Neural cell (in vitro differentiated cells): ENCODE measurements around the gene EIF5A. TPM values are rescaled to one million over a fixed set of nuclear protein-coding genes. Genes with fewer than 3 reads are reported as not detected.

ENCODE experiments used
- H2AFZ ChIP-seq: fragments of 200-600, 300-800 bp; sonication (generic), shearing (Covaris generic); 2 replicates; pipeline ENCODE4 v1.6.0; 2014; ENCODE audit warnings: low read depth, mild to moderate bottlenecking, antibody characterized with exemption, low read length, moderate library complexity
- H3F3A ChIP-seq: fragments of 200-600 bp; shearing (Covaris generic); 2 replicates; pipeline ENCODE4 v1.6.1; 2016; ENCODE audit warnings: mild to moderate bottlenecking, moderate library complexity, mixed read lengths, antibody characterized with exemption, low read length; ENCODE audit not compliant: insufficient read depth, poor library complexity, severe bottlenecking
- H3K27ac ChIP-seq: fragments of 200-600, 300-800 bp; sonication (generic), shearing (Covaris generic); 2 replicates; pipeline ENCODE4 v1.5.1; 2014; ENCODE audit warnings: mild to moderate bottlenecking, low read length, moderate library complexity
- H3K27me3 ChIP-seq: fragments of 300-800, 200-600 bp; sonication (generic), shearing (Covaris generic); 2 replicates; pipeline ENCODE4 v1.6.0; 2014; ENCODE audit warnings: mild to moderate bottlenecking, low read depth, low read length, moderate library complexity; ENCODE audit not compliant: insufficient read depth
- H3K36me3 ChIP-seq: fragments of 300-800, 200-600 bp; sonication (generic), shearing (Covaris generic); 2 replicates; pipeline ENCODE4 v1.5.1; 2014; ENCODE audit warnings: mild to moderate bottlenecking, antibody characterized with exemption, low read length, moderate library complexity; ENCODE audit not compliant: insufficient read depth
- H3K4me2 ChIP-seq: fragments of 300-800, 200-600 bp; sonication (generic), shearing (Covaris generic); 2 replicates; pipeline ENCODE4 v1.6.0; 2014; ENCODE audit warnings: mild to moderate bottlenecking, low read length
- H3K4me3 ChIP-seq: fragments of 300-800, 200-600 bp; sonication (generic), shearing (Covaris generic); 2 replicates; pipeline ENCODE4 v1.5.1; 2014; ENCODE audit warnings: mild to moderate bottlenecking, low read length, moderate library complexity
- H3K79me2 ChIP-seq: fragments of 200-600 bp; shearing (Covaris generic); replicated peaks from 2 replicates; pipeline ENCODE4 v1.6.0; 2014; ENCODE audit warnings: mild to moderate bottlenecking, low read length, moderate library complexity; ENCODE audit not compliant: insufficient read depth
- H3K9ac ChIP-seq: fragments of 300-800, 200-600 bp; sonication (generic), shearing (Covaris generic); 2 replicates; pipeline ENCODE4 v1.6.1; 2016; ENCODE audit warnings: mild to moderate bottlenecking, low read length, mixed read lengths
- H3K9me2 ChIP-seq: fragments of 200-600 bp; shearing (Covaris generic); 2 replicates; pipeline ENCODE4 v1.6.1; 2016; ENCODE audit warnings: mild to moderate bottlenecking, low read length, mixed read lengths; ENCODE audit not compliant: insufficient read depth
- H3K9me3 ChIP-seq: fragments of 200-600, 300-800 bp; sonication (generic), shearing (Covaris generic); 2 replicates; pipeline ENCODE4 v1.6.1; 2016; ENCODE audit warnings: mild to moderate bottlenecking, mixed run types, low read length, moderate library complexity, mixed read lengths
- H4K20me1 ChIP-seq: fragments of 200-600 bp; shearing (Covaris generic); 2 replicates; pipeline ENCODE4 v1.6.1; 2016; ENCODE audit warnings: mild to moderate bottlenecking, mixed run types; ENCODE audit not compliant: insufficient read depth
- CTCF ChIP-seq: fragments of 450-650 bp; IDR thresholded peaks from 2 replicates; pipeline ENCODE4 v1.5.1; 2014; ENCODE audit warnings: antibody characterized with exemption, mild to moderate bottlenecking, moderate library complexity; ENCODE audit not compliant: poor library complexity, severe bottlenecking
- EP300 ChIP-seq: fragments of 450-650 bp; conservative IDR thresholded peaks from 2 replicates; pipeline ENCODE4 v1.6.1; 2014; ENCODE audit warnings: antibody characterized with exemption, mild to moderate bottlenecking, moderate library complexity; ENCODE audit not compliant: poor library complexity, severe bottlenecking
- EZH2 ChIP-seq: fragments of 200-600, 300-800 bp; shearing (Covaris generic), sonication (generic); IDR thresholded peaks from 2 replicates; pipeline ENCODE4 v1.6.1; 2014; ENCODE audit warnings: antibody characterized with exemption, low read length, borderline replicate concordance, mild to moderate bottlenecking; ENCODE audit not compliant: insufficient read depth, poor library complexity, severe bottlenecking
- MXI1 ChIP-seq: fragments of 450-650 bp; conservative IDR thresholded peaks from 2 replicates; pipeline ENCODE4 v1.6.1; 2014; ENCODE audit warnings: antibody characterized with exemption, mild to moderate bottlenecking; ENCODE audit not compliant: poor library complexity, severe bottlenecking
- POLR2AphosphoS5 ChIP-seq: IDR thresholded peaks from 2 replicates; pipeline ENCODE4 v1.6.1; 2012
- RAD21 ChIP-seq: fragments of 450-650 bp; conservative IDR thresholded peaks from 2 replicates; pipeline ENCODE4 v1.6.1; 2014; ENCODE audit warnings: antibody characterized with exemption, mild to moderate bottlenecking, moderate library complexity
- REST ChIP-seq: IDR thresholded peaks from 2 replicates; pipeline ENCODE4 v1.6.1; 2012; ENCODE audit warnings: borderline replicate concordance
- SMC3 ChIP-seq: fragments of 450-650 bp; conservative IDR thresholded peaks from 2 replicates; pipeline ENCODE4 v1.6.1; 2014; ENCODE audit warnings: antibody characterized with exemption, mild to moderate bottlenecking, moderate library complexity; ENCODE audit not compliant: poor library complexity
- TAF1 ChIP-seq: IDR thresholded peaks from 2 replicates; pipeline ENCODE4 v1.6.1; 2012; ENCODE audit warnings: low read depth
- polyA plus RNA-seq: library from polyadenylated mRNA; depleted of rRNA; stranded (reverse); fragments of >200 nt; gene quantifications from 2 replicates; pipeline ENCODE4 v1.2.3, GENCODE V29; 2014

The EIF5A gene
- polyA plus RNA-seq, 1 donor from 2014 or later, result 164 TPM

- no peak for TF ChIP-seq REST
- TF ChIP-seq EP300, result no peak
- no peak for TF ChIP-seq SMC3
- TF ChIP-seq CTCF, result no peak
- TF ChIP-seq EZH2, result no peak
- no peak for TF ChIP-seq MXI1
- no peak for TF ChIP-seq TAF1
These were observed 40.6 kb upstream of the EIF5A start for GRCh38 chr17:7266784-7267183.

GRCh38 chr17:7279448-7279847, 28.0 kb upstream of the EIF5A start:
- no peak overlapping the region for H3K4me3 ChIP-seq
- no peaks in the 10 kb centered on the region for H3K79me2 ChIP-seq
- no peaks in the 10 kb centered on the region for H3K9me3 ChIP-seq
- TF ChIP-seq TAF1 (no peak), MXI1 (no peak), SMC3 (no peak), REST (no peak), EP300 (no peak), POLR2AphosphoS5 (no peak), RAD21 (no peak), CTCF (no peak), EZH2 (no peak)
- no peaks in the 10 kb centered on the region for H3K9me2 ChIP-seq
- no peak overlapping the region for H3K4me2 ChIP-seq
- H4K20me1 ChIP-seq, result no peaks in the 10 kb centered on the region
- peaks cover 31% of the 10 kb centered on the region for H3K27me3 ChIP-seq
- no peak overlapping the region for H2AFZ ChIP-seq
- H3K36me3 ChIP-seq, result no peaks in the 10 kb centered on the region
- no peak overlapping the region for H3K27ac ChIP-seq
- no peaks in the 10 kb centered on the region for H3F3A ChIP-seq
- no peak overlapping the region for H3K9ac ChIP-seq

More at GRCh38 chr17:7266784-7267183, 40.6 kb upstream of the EIF5A start:
- Histone ChIP-seq H3K9me3 (no peaks in the 10 kb centered on the region), H3K4me3 (no peak overlapping the region), H3K27me3 (peaks cover 31% of the 10 kb centered on the region), H4K20me1 (no peaks in the 10 kb centered on the region), H3K9me2 (no peaks in the 10 kb centered on the region), H2AFZ (no peak overlapping the region), H3K79me2 (no peaks in the 10 kb centered on the region), H3K36me3 (no peaks in the 10 kb centered on the region), H3K4me2 (no peak overlapping the region), H3K27ac (no peak overlapping the region), H3K9ac (no peak overlapping the region), H3F3A (no peaks in the 10 kb centered on the region)
